ENCODE results near the gene TTC13. TPM values are rescaled to one million over a fixed set of nuclear protein-coding genes. Genes with fewer than 3 reads are reported as not detected.

The TTC13 gene
- total and polyA plus RNA-seq, 2 of the 13 experiments (the other 11 are each of a cell fraction or from before 2014, with no cell fraction given): 5.8 to 15.9 TPM

GRCh38 chr1:230867903-230868735 is 110.5 kb downstream of the TTC13 start, which contains the start of gene C1orf198 (continued):
- TF ChIP-seq, protein P1, sequence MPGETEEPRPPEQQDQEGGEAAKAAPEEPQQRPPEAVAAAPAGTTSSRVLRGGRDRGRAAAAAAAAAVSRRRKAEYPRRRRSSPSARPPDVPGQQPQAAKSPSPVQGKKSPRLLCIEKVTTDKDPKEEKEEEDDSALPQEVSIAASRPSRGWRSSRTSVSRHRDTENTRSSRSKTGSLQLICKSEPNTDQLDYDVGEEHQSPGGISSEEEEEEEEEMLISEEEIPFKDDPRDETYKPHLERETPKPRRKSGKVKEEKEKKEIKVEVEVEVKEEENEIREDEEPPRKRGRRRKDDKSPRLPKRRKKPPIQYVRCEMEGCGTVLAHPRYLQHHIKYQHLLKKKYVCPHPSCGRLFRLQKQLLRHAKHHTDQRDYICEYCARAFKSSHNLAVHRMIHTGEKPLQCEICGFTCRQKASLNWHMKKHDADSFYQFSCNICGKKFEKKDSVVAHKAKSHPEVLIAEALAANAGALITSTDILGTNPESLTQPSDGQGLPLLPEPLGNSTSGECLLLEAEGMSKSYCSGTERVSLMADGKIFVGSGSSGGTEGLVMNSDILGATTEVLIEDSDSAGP (CRISPR knock-in tag; IDR thresholded peaks at IDR 0.05; ENCODE audit: borderline replicate concordance): peak; percentile 43; the same call in 1 of the 2 replicates
- TF ChIP-seq ETV6 (CRISPR knock-in tag; conservative IDR thresholded peaks at IDR 0.05) (peak; percentile 48; the same call in 1 of the 2 replicates), HMGXB4 (CRISPR knock-in tag; IDR thresholded peaks at IDR 0.05; ENCODE audit: borderline replicate concordance in 1 of 2, low read depth in 1 of 2) (peak; percentile 5 to 44; a peak in 1 of 4 replicates), ZNF296 (CRISPR knock-in tag; conservative IDR thresholded peaks at IDR 0.05) (0 out of 2 replicates have a peak, but pooled peaks have one; percentile 5), ZSCAN25 (CRISPR knock-in tag; IDR thresholded peaks at IDR 0.05) (0 out of 2 replicates have a peak, but pooled peaks have one; percentile 26), IRF9 (CRISPR knock-in tag; IDR thresholded peaks at IDR 0.05; ENCODE audit: borderline replicate concordance) (no peak), ZNF224 (CRISPR knock-in tag; IDR thresholded peaks at IDR 0.05) (0 out of 2 replicates have a peak, but pooled peaks have one; percentile 5)
- TF ChIP-seq, protein P2, sequence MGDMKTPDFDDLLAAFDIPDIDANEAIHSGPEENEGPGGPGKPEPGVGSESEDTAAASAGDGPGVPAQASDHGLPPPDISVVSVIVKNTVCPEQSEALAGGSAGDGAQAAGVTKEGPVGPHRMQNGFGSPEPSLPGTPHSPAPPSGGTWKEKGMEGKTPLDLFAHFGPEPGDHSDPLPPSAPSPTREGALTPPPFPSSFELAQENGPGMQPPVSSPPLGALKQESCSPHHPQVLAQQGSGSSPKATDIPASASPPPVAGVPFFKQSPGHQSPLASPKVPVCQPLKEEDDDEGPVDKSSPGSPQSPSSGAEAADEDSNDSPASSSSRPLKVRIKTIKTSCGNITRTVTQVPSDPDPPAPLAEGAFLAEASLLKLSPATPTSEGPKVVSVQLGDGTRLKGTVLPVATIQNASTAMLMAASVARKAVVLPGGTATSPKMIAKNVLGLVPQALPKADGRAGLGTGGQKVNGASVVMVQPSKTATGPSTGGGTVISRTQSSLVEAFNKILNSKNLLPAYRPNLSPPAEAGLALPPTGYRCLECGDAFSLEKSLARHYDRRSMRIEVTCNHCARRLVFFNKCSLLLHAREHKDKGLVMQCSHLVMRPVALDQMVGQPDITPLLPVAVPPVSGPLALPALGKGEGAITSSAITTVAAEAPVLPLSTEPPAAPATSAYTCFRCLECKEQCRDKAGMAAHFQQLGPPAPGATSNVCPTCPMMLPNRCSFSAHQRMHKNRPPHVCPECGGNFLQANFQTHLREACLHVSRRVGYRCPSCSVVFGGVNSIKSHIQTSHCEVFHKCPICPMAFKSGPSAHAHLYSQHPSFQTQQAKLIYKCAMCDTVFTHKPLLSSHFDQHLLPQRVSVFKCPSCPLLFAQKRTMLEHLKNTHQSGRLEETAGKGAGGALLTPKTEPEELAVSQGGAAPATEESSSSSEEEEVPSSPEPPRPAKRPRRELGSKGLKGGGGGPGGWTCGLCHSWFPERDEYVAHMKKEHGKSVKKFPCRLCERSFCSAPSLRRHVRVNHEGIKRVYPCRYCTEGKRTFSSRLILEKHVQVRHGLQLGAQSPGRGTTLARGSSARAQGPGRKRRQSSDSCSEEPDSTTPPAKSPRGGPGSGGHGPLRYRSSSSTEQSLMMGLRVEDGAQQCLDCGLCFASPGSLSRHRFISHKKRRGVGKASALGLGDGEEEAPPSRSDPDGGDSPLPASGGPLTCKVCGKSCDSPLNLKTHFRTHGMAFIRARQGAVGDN (CRISPR knock-in tag; IDR thresholded peaks at IDR 0.05): peak; percentile 68; the same call in 1 of the 2 replicates
- TF ChIP-seq, protein P3, sequence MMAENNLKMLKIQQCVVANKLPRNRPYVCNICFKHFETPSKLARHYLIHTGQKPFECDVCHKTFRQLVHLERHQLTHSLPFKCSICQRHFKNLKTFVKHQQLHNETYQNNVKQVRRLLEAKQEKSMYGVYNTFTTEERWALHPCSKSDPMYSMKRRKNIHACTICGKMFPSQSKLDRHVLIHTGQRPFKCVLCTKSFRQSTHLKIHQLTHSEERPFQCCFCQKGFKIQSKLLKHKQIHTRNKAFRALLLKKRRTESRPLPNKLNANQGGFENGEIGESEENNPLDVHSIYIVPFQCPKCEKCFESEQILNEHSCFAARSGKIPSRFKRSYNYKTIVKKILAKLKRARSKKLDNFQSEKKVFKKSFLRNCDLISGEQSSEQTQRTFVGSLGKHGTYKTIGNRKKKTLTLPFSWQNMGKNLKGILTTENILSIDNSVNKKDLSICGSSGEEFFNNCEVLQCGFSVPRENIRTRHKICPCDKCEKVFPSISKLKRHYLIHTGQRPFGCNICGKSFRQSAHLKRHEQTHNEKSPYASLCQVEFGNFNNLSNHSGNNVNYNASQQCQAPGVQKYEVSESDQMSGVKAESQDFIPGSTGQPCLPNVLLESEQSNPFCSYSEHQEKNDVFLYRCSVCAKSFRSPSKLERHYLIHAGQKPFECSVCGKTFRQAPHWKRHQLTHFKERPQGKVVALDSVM (CRISPR knock-in tag; IDR thresholded peaks at IDR 0.05): 0 out of 2 replicates have a peak, but pooled peaks have one; percentile 40
- TF ChIP-seq, protein P4, sequence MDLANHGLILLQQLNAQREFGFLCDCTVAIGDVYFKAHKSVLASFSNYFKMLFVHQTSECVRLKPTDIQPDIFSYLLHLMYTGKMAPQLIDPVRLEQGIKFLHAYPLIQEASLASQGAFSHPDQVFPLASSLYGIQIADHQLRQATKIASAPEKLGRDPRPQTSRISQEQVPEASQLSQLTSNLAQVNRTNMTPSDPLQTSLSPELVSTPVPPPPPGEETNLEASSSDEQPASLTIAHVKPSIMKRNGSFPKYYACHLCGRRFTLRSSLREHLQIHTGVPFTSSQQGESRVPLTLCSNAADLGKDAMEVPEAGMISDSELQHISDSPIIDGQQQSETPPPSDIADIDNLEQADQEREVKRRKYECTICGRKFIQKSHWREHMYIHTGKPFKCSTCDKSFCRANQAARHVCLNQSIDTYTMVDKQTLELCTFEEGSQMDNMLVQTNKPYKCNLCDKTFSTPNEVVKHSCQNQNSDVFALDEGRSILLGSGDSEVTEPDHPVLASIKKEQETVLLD (CRISPR knock-in tag; IDR thresholded peaks at IDR 0.05; ENCODE audit: low read depth): no peak
